ENCODE measurements around the gene NME5.

- TF ChIP-seq CTCF (IDR thresholded peaks at IDR 0.05; ENCODE audit: low read depth, low read length, poor library complexity, severe bottlenecking) (no peak), EZH2phosphoT487 (IDR thresholded peaks at IDR 0.05; ENCODE audit: borderline replicate concordance, low read length) (no peak)
Measured at GRCh38 chr5:138188626-138189025, 49.4 kb upstream of the NME5 start.
